Amygdala (tissue), 56 donors: ENCODE results near the gene SLC66A3.
"Not testable (repeated sequence)": the region's sequence is repeated elsewhere in the genome, so short reads cannot be mapped to it uniquely, and the experiment has no call there.

Experiments used
- DNase-seq, 56 donors: peaks; one replicate each; lab custom pipeline; 2025; lab: John Stamatoyannopoulos, UW

The SLC66A3 gene

GRCh38 chr2:11160731-11161455, 5.6 kb downstream of the SLC66A3 start:
- no peak for DNase-seq

GRCh38 chr2:11161747-11162146, 6.5 kb downstream of the SLC66A3 start:
- DNase-seq = no peak

- no peak for DNase-seq
Observed at GRCh38 chr2:11163439-11164317, 8.4 kb downstream of the SLC66A3 start.

- DNase-seq = not testable (repeated sequence)
Observed at GRCh38 chr2:11165046-11165445, 9.8 kb downstream of the SLC66A3 start.

GRCh38 chr2:11166476-11166875, 11.2 kb downstream of the SLC66A3 start:
- DNase-seq = no peak

GRCh38 chr2:11168488-11168887, 13.2 kb downstream of the SLC66A3 start:
- DNase-seq = no peak

- DNase-seq = no peak
Observed at GRCh38 chr2:11169333-11169732, 14.1 kb downstream of the SLC66A3 start.

GRCh38 chr2:11174222-11174621, 19.0 kb downstream of the SLC66A3 start:
- no peak for DNase-seq

- peak in 2 of 56 donors; percentile 14 to 73 for DNase-seq
Observed at GRCh38 chr2:11175293-11175795, 20.1 kb downstream of the SLC66A3 start.

GRCh38 chr2:11177871-11178690, 22.8 kb downstream of the SLC66A3 start:
- DNase-seq = no peak

GRCh38 chr2:11179196-11179595, 23.9 kb downstream of the SLC66A3 start:
- no peak for DNase-seq

- DNase-seq = no peak
Observed at GRCh38 chr2:11179899-11180298, 24.6 kb downstream of the SLC66A3 start.

- DNase-seq = no peak
Observed at GRCh38 chr2:11180653-11181052, 25.4 kb downstream of the SLC66A3 start.

- no peak for DNase-seq
Observed at GRCh38 chr2:11182951-11183350, 27.7 kb downstream of the SLC66A3 start.

- no peak for DNase-seq
Observed at GRCh38 chr2:11186145-11186544, 30.9 kb downstream of the SLC66A3 start.

GRCh38 chr2:11187083-11187619, 31.9 kb downstream of the SLC66A3 start:
- no peak for DNase-seq

- DNase-seq = no peak
Observed at GRCh38 chr2:11187731-11188130, 32.5 kb downstream of the SLC66A3 start.

GRCh38 chr2:11196246-11196645, 41.0 kb downstream of the SLC66A3 start:
- DNase-seq = no peak

- DNase-seq = no peak
Observed at GRCh38 chr2:11200651-11201050, 45.4 kb downstream of the SLC66A3 start.

GRCh38 chr2:11201969-11202368, 46.7 kb downstream of the SLC66A3 start:
- no peak for DNase-seq
